Natural killer cell treated with Interleukin-12 subunit alpha and Interleukin-12 subunit beta and Interleukin-15 and Interleukin-18, amount 100 ng/mL, for 72 hours (primary cell): Measurements from ENCODE around the gene NBEAL2. TPM values are rescaled to one million over a fixed set of nuclear protein-coding genes. Genes with fewer than 3 reads are reported as not detected.
A peak's percentile ranks its signal among the peaks of the same experiment; 100 is the strongest.

Experiments
- ATAC-seq, 2 donors: fragments of 150-1000 bp; cut with Tn5 transposase in 1 of 2; sonication (Bioruptor Pico), chemical (Tn5 transposase) in 1 of 2; 2 replicates each; pipeline ENCODE4 v1.10.0; 2021
- DNase-seq: peaks from one replicate; pipeline ENCODE4 v3.0.0; 2022; ENCODE audit warnings: low spot score
- H3K27ac Mint-ChIP-seq, 2 donors: 1 replicate in 1 of 2; 2 replicates in 1 of 2; pipeline ENCODE4 v1.8.0; 2022; ENCODE audit warnings: mixed read lengths in 2 of 2, mild to moderate bottlenecking in 1 of 2, moderate library complexity in 1 of 2
- H3K27me3 Mint-ChIP-seq, 2 donors: 1 replicate in 1 of 2; 2 replicates in 1 of 2; pipeline ENCODE4 v1.8.0; 2022; ENCODE audit warnings: mixed read lengths in 2 of 2
- H3K36me3 Mint-ChIP-seq: one replicate; pipeline ENCODE4 v1.8.0; 2022; ENCODE audit warnings: mixed read lengths
- H3K4me1 Mint-ChIP-seq, 2 donors: 1 replicate in 1 of 2; 2 replicates in 1 of 2; pipeline ENCODE4 v1.8.0; 2022; ENCODE audit warnings: low read depth in 2 of 2, mixed read lengths in 2 of 2, mild to moderate bottlenecking in 1 of 2
- H3K4me3 Mint-ChIP-seq: one replicate; pipeline ENCODE4 v1.8.0; 2022; ENCODE audit warnings: mixed read lengths
- H3K9me3 Mint-ChIP-seq: 2 replicates; pipeline ENCODE4 v1.8.0; 2022; ENCODE audit warnings: mixed read lengths
- total RNA-seq, 2 donors: library from RNA; stranded (reverse); gene quantifications; one replicate each; pipeline ENCODE4 v1.2.3, GENCODE V29; 2022

The NBEAL2 gene
- total RNA-seq, 2 donors from 2014 or later: 121 to 255 TPM

GRCh38 chr3:46991406-46992165 lies 12.1 kb downstream of the NBEAL2 start:
- Mint-ChIP-seq H3K4me1 (peaks cover 37% of the 10 kb centered on the region in 2 donors), H3K4me3 (no peak overlapping the region), H3K27ac (peak overlapping the region; percentile 97), H3K27me3 (no peaks in the 10 kb centered on the region), H3K9me3 (no peaks in the 10 kb centered on the region), H3K36me3 (no peaks in the 10 kb centered on the region)
- DNase-seq (no peak), ATAC-seq (no peak)

- Mint-ChIP-seq H3K36me3 (no peaks in the 10 kb centered on the region), H3K4me3 (no peak overlapping the region), H3K9me3 (no peaks in the 10 kb centered on the region), H3K27me3 (no peaks in the 10 kb centered on the region), H3K27ac (peak overlapping the region; percentile 14 to 23), H3K4me1 (peaks cover 37% of the 10 kb centered on the region in 2 donors)
- ATAC-seq (no peak), DNase-seq (no peak)
These were observed 12.8 kb downstream of the NBEAL2 start for GRCh38 chr3:46992231-46992630.

GRCh38 chr3:46993292-46993691 lies 13.8 kb downstream of the NBEAL2 start:
- no peak for DNase-seq
- no peak overlapping the region for H3K4me3 Mint-ChIP-seq
- no peaks in the 10 kb centered on the region for H3K36me3 Mint-ChIP-seq
- H3K9me3 Mint-ChIP-seq: no peaks in the 10 kb centered on the region
- peaks cover 34 to 35% of the 10 kb centered on the region in 2 donors for H3K4me1 Mint-ChIP-seq
- H3K27me3 Mint-ChIP-seq: no peaks in the 10 kb centered on the region
- peak overlapping the region; percentile 14 to 25 for H3K27ac Mint-ChIP-seq
- no peak for ATAC-seq

GRCh38 chr3:46993986-46994385 lies 14.5 kb downstream of the NBEAL2 start:
- Mint-ChIP-seq H3K9me3 (no peaks in the 10 kb centered on the region), H3K36me3 (no peaks in the 10 kb centered on the region), H3K27me3 (no peaks in the 10 kb centered on the region), H3K4me3 (no peak overlapping the region), H3K27ac (peak overlapping the region in 1 of 2 donors; percentile 25), H3K4me1 (peaks cover 27 to 28% of the 10 kb centered on the region in 2 donors)
- no peak for DNase-seq
- no peak for ATAC-seq

GRCh38 chr3:46994801-46995731 lies 15.6 kb downstream of the NBEAL2 start:
- peaks cover 20 to 23% of the 10 kb centered on the region in 2 donors for H3K4me1 Mint-ChIP-seq
- DNase-seq: no peak
- no peaks in the 10 kb centered on the region for H3K9me3 Mint-ChIP-seq
- no peak overlapping the region for H3K4me3 Mint-ChIP-seq
- H3K27ac Mint-ChIP-seq: no peak overlapping the region
- H3K27me3 Mint-ChIP-seq: no peaks in the 10 kb centered on the region
- ATAC-seq: no peak
- no peaks in the 10 kb centered on the region for H3K36me3 Mint-ChIP-seq

GRCh38 chr3:46995901-46996562 lies 16.6 kb downstream of the NBEAL2 start:
- ATAC-seq: no peak
- no peak overlapping the region for H3K27ac Mint-ChIP-seq

GRCh38 chr3:46996689-46997452 lies 17.4 kb downstream of the NBEAL2 start:
- no peaks in the 10 kb centered on the region for H3K27me3 Mint-ChIP-seq
- H3K4me3 Mint-ChIP-seq: no peak overlapping the region
- DNase-seq (no peak), ATAC-seq (no peak)
- peak overlapping the region; percentile 42 to 53 for H3K27ac Mint-ChIP-seq
- no peaks in the 10 kb centered on the region for H3K36me3 Mint-ChIP-seq
- peaks cover 17 to 27% of the 10 kb centered on the region in 2 donors for H3K4me1 Mint-ChIP-seq
- H3K9me3 Mint-ChIP-seq: no peaks in the 10 kb centered on the region

More at GRCh38 chr3:46995901-46996562, 16.6 kb downstream of the NBEAL2 start:
- Mint-ChIP-seq H3K36me3 (no peaks in the 10 kb centered on the region), H3K27me3 (no peaks in the 10 kb centered on the region), H3K4me1 (peaks cover 17 to 25% of the 10 kb centered on the region in 2 donors), H3K4me3 (no peak overlapping the region), H3K9me3 (no peaks in the 10 kb centered on the region)
- no peak for DNase-seq

GRCh38 chr3:46997453-46998091 lies 18.1 kb downstream of the NBEAL2 start:
- no peak for DNase-seq
- no peak overlapping the region for H3K4me3 Mint-ChIP-seq
- no peaks in the 10 kb centered on the region for H3K27me3 Mint-ChIP-seq
- no peaks in the 10 kb centered on the region for H3K36me3 Mint-ChIP-seq
- peaks cover 17 to 27% of the 10 kb centered on the region in 2 donors for H3K4me1 Mint-ChIP-seq
- ATAC-seq: no peak
- peak overlapping the region; percentile 42 to 53 for H3K27ac Mint-ChIP-seq
- no peaks in the 10 kb centered on the region for H3K9me3 Mint-ChIP-seq

- ATAC-seq (peak; percentile 48 to 57), DNase-seq (no peak)
- Mint-ChIP-seq H3K9me3 (no peaks in the 10 kb centered on the region), H3K36me3 (no peaks in the 10 kb centered on the region), H3K4me1 (peaks cover 17 to 27% of the 10 kb centered on the region in 2 donors), H3K27me3 (no peaks in the 10 kb centered on the region), H3K27ac (peak overlapping the region in 1 of 2 donors; percentile 35), H3K4me3 (no peak overlapping the region)
These were observed 18.8 kb downstream of the NBEAL2 start for GRCh38 chr3:46998121-46998851.

GRCh38 chr3:46998852-46999515 lies 19.5 kb downstream of the NBEAL2 start:
- Mint-ChIP-seq H3K4me3 (no peak overlapping the region), H3K27ac (no peak overlapping the region), H3K36me3 (no peaks in the 10 kb centered on the region), H3K9me3 (no peaks in the 10 kb centered on the region), H3K4me1 (peaks cover 17 to 27% of the 10 kb centered on the region in 2 donors), H3K27me3 (no peaks in the 10 kb centered on the region)
- DNase-seq (no peak), ATAC-seq (no peak)

GRCh38 chr3:46999516-47000197 lies 20.2 kb downstream of the NBEAL2 start:
- no peaks in the 10 kb centered on the region for H3K9me3 Mint-ChIP-seq
- DNase-seq: no peak
- no peaks in the 10 kb centered on the region for H3K27me3 Mint-ChIP-seq
- H3K4me3 Mint-ChIP-seq: no peak overlapping the region
- no peak for ATAC-seq
- H3K27ac Mint-ChIP-seq: peak overlapping the region in 1 of 2 donors; percentile 73
- peaks cover 17 to 25% of the 10 kb centered on the region in 2 donors for H3K4me1 Mint-ChIP-seq
- no peaks in the 10 kb centered on the region for H3K36me3 Mint-ChIP-seq
